ENCODE results near the gene GPR17.

DNA sequence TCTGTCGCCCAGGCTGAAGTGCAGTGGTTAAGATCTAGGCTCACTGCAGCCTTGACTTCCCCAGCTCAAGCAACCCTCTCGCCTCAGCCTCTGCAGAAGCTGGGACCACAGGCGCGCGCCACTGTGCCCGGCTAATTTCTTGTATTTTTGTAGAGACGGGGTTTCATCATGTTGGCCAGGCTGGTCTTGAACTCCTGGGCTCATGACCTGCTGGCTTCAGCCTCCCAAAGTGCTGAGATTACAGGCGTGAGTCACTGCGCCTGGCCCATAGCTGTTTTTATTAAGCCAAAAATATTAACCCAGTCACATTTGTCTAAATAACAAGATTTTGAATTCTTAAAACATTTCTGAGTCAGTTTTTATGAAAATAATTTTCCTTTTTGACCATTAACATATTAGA lies 49.0 kb downstream of the GPR17 start:
- TF ChIP-seq POLR2A (IDR thresholded peaks at IDR 0.05): no peak
- TF ChIP-seq, protein P1, sequence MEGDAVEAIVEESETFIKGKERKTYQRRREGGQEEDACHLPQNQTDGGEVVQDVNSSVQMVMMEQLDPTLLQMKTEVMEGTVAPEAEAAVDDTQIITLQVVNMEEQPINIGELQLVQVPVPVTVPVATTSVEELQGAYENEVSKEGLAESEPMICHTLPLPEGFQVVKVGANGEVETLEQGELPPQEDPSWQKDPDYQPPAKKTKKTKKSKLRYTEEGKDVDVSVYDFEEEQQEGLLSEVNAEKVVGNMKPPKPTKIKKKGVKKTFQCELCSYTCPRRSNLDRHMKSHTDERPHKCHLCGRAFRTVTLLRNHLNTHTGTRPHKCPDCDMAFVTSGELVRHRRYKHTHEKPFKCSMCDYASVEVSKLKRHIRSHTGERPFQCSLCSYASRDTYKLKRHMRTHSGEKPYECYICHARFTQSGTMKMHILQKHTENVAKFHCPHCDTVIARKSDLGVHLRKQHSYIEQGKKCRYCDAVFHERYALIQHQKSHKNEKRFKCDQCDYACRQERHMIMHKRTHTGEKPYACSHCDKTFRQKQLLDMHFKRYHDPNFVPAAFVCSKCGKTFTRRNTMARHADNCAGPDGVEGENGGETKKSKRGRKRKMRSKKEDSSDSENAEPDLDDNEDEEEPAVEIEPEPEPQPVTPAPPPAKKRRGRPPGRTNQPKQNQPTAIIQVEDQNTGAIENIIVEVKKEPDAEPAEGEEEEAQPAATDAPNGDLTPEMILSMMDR (IDR thresholded peaks at IDR 0.05): no peak

Measured in adrenal gland (tissue), 5 donors.